ENCODE measurements around the gene NEK11.

Gene NEK11

GRCh38 chr3:131228522-131228921 is 201.8 kb downstream of the NEK11 start:
- DNase-seq: no peak

- DNase-seq: peak; percentile 68
Observed at GRCh38 chr3:131231710-131232389, 205.2 kb downstream of the NEK11 start.

- no peak for DNase-seq
Observed at GRCh38 chr3:131232711-131233267, 206.1 kb downstream of the NEK11 start.

GRCh38 chr3:131233900-131234668 is 207.4 kb downstream of the NEK11 start:
- no peak for DNase-seq

GRCh38 chr3:131236421-131236820 is 209.7 kb downstream of the NEK11 start:
- DNase-seq: no peak

- no peak for DNase-seq
Observed at GRCh38 chr3:131238496-131238895, 211.8 kb downstream of the NEK11 start.

GRCh38 chr3:131239267-131239666 is 212.6 kb downstream of the NEK11 start:
- DNase-seq: no peak

GRCh38 chr3:131242201-131242600 is 215.5 kb downstream of the NEK11 start:
- no peak for DNase-seq

GRCh38 chr3:131250466-131250865 is 223.8 kb downstream of the NEK11 start:
- no peak for DNase-seq

GRCh38 chr3:131260525-131260924 is 233.8 kb downstream of the NEK11 start:
- DNase-seq: no peak

GRCh38 chr3:131261104-131261503 is 234.4 kb downstream of the NEK11 start:
- no peak for DNase-seq

GRCh38 chr3:131275556-131275955 is 248.9 kb downstream of the NEK11 start:
- no peak for DNase-seq

GRCh38 chr3:131277836-131278497 is 251.3 kb downstream of the NEK11 start:
- no peak for DNase-seq

GRCh38 chr3:131279577-131279976 is 252.9 kb downstream of the NEK11 start:
- no peak for DNase-seq

GRCh38 chr3:131282379-131282778 is 255.7 kb downstream of the NEK11 start:
- DNase-seq: no peak

- no peak for DNase-seq
Observed at GRCh38 chr3:131282967-131283366, 256.3 kb downstream of the NEK11 start.

GRCh38 chr3:131283862-131284261 is 257.2 kb downstream of the NEK11 start:
- no peak for DNase-seq

- DNase-seq: no peak
Observed at GRCh38 chr3:131284302-131284701, 257.6 kb downstream of the NEK11 start.

GRCh38 chr3:131285456-131285855 is 258.8 kb downstream of the NEK11 start:
- no peak for DNase-seq

- DNase-seq: no peak
Observed at GRCh38 chr3:131299836-131300235, 273.2 kb downstream of the NEK11 start.

GRCh38 chr3:131303848-131304247 is 277.2 kb downstream of the NEK11 start:
- no peak for DNase-seq

GRCh38 chr3:131304890-131305289 is 278.2 kb downstream of the NEK11 start:
- DNase-seq: no peak

GRCh38 chr3:131306242-131306641 is 279.6 kb downstream of the NEK11 start:
- DNase-seq: no peak

GRCh38 chr3:131314318-131314717 is 287.6 kb downstream of the NEK11 start:
- DNase-seq: no peak

All from DMS153 (cell line).